KOPT-K1 (cell line): ENCODE results near the gene AGRP.

Experiments used
- H3K27ac ChIP-seq: fragments of 200-600 bp; sonication (generic); 2 replicates; pipeline ENCODE4 v1.5.1; 2016; ENCODE audit warnings: antibody characterized with exemption, mild to moderate bottlenecking, low read depth, low read length; ENCODE audit not compliant: poor library complexity, severe bottlenecking
- H3K36me3 ChIP-seq: fragments of 200-600 bp; sonication (generic); 2 replicates; pipeline ENCODE4 v1.5.1; 2017; ENCODE audit warnings: antibody characterized with exemption, mild to moderate bottlenecking, low read length, moderate library complexity; ENCODE audit not compliant: insufficient read depth
- H3K9me3 ChIP-seq: fragments of 200-600 bp; sonication (generic); 2 replicates; pipeline ENCODE4 v1.5.1; 2017; ENCODE audit warnings: antibody characterized with exemption, low read length, mild to moderate bottlenecking; ENCODE audit not compliant: insufficient read depth, poor library complexity, severe bottlenecking

The AGRP gene

DNA sequence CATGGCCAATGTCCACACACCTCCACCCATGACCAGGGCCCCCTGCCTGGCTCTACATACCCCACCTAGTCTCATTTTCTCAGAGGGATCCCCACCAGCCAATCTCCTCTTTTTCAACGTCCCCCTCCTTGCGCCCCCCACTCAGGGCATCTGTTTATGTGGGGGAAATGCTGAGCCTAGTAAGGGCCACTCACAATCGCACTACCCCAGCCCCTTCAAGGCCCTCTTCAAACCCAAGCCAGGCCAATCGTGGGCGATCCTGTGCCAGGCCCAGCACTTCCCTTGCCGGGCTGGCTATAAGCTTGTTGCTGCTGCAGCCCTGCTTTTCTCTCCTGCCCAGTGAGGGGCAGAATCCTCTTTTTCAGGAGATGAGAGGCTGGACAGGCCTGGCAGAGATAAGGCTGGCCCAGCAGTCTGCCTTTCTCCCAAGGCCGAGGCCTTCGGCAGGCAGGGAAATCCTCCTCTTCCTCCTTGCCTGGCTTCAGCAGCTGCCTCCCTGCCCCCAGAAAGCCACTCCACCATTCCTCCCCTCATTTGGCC, 36.3 kb downstream of the AGRP start:
- H3K27ac ChIP-seq = no peak overlapping the region
- H3K9me3 ChIP-seq = no peaks in the 10 kb centered on the region
- H3K36me3 ChIP-seq = peaks cover 29% of the 10 kb centered on the region; the same call in 1 of the 2 replicates

DNA sequence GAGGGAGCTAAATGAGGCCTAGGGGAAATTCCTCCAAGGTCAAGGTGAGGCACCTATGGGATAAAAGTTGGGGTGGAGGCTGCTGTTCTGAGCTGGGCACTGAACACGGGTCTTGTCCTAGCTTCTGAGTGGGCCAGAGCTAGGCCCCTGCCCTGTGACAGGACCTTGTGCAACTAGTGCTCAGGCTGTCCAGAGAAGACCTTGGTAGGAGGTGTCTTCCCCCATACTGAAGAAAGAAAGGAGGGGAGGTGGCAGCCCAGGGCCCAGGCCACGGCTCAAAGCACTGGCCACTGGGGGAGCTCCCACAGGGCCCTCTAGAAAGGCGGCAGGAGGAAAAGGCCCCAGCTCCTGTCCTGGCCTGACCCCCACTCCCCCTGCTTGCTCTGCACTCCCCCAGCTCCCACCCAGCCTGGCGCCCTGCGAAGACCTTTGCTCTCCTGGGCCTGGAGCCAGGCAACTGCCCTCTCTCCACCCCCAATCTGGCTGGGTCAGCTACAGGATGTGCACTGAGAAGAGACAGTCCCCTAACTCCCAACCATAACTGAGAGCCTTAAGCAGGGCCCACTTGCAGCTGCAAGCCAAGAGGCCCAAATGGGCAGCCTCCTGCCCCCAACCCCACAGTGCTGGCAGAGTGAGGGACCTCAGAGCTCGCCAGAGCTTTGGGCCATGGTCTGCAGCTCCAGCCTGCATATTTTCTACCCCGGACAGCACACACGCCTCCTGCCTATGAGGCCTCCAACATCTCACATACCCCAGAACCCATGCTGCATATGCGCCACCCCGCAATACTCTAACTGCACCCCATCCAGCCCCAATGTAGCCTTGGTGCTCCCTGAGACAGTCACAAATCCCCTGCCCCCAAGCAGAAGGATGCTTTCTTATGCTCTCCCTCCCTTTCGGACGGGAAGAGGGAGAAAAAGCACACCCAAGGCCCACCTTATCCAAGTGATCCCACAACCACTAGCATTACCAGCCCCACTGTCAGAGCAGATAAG, 37.1 kb downstream of the AGRP start:
- Histone ChIP-seq H3K9me3 (no peaks in the 10 kb centered on the region), H3K27ac (no peak overlapping the region), H3K36me3 (peaks cover 23% of the 10 kb centered on the region; the same call in 1 of the 2 replicates)

GRCh38 chr16:67445441-67445912, 37.9 kb downstream of the AGRP start:
- peaks cover 22% of the 10 kb centered on the region; the same call in 1 of the 2 replicates for H3K36me3 ChIP-seq
- no peaks in the 10 kb centered on the region for H3K9me3 ChIP-seq
- H3K27ac ChIP-seq = no peak overlapping the region

DNA sequence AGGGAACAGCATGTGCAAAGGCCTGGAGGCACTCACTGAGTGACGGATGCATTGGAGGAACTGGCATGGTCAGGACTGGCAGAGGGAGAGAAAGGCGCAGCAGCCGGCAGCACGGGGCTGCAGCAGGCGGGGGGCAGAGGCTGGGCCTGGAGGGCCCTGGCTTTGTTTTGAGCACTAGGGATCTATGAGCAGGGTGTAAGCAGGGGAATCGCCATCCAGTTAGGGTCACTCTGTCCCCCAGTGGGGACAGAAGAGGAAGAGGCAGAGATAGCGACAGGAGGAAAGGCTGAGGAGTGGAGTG, 38.3 kb downstream of the AGRP start:
- H3K27ac ChIP-seq = no peak overlapping the region
- peaks cover 20% of the 10 kb centered on the region; the same call in 1 of the 2 replicates for H3K36me3 ChIP-seq
- H3K9me3 ChIP-seq = no peaks in the 10 kb centered on the region

DNA sequence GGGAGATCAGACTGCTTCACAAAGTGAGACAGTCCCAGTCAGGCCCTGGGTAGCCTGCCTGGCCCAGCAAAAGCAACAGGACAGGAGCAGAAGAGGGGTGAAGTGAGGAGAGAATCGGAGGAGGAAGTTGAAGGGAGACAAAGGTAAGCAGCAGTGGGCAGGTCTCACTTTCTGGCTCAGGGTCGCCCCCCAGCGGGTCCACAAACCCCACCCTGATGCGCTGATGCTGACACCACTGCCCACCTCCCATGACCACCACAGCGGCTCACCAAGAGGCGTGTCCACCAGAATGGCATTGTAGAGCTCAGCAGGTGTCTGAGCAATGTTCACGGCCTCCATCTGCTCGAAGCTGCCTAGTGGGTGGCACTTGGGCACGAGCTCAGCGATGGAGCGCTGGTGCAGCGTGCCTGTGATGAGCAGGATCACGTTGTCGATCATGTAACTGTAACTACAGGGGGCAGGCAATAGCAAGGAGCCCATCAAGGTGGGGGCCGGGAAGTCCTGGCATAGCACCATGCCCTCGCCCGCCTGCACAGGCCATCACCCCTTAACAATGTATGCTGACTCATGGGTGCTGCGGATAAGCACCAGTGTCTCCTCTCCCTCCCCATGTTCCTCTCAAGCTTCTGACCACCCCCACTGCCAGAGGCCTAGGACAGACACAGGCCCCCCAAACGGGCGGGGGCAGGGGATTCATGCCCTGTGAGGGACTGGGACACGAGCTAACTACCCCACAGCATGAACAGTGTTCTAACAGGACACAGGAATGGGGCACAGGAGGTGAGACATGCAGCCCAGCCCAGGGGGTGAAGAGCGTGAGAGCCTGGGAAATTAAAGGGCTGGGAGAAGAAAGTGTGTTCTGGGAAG, 38.9 kb downstream of the AGRP start:
- Histone ChIP-seq H3K27ac (no peak overlapping the region), H3K9me3 (no peaks in the 10 kb centered on the region), H3K36me3 (peaks cover 14% of the 10 kb centered on the region; the same call in 1 of the 2 replicates)

DNA sequence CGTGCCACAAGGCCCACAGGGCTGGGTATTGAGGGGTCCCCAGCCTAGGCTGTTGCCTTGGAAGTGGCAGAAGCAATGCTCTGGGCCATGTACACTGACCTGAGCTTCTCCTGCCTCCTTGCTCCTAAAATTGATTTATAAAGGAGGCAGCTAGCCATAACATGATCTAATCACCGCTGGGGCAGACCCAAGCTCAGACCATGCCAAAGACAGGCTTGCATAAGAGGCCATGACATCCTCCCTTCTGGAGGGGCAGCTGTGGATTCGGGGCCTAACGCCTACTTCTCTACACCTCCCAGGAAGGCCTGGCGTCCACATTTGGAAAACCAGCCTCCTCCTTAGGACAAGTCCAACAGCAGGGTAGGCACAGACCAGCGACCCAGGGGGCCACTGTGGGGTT, 40.1 kb downstream of the AGRP start:
- Histone ChIP-seq H3K9me3 (no peaks in the 10 kb centered on the region), H3K27ac (no peak overlapping the region), H3K36me3 (peaks cover 21% of the 10 kb centered on the region; the same call in 1 of the 2 replicates)

DNA sequence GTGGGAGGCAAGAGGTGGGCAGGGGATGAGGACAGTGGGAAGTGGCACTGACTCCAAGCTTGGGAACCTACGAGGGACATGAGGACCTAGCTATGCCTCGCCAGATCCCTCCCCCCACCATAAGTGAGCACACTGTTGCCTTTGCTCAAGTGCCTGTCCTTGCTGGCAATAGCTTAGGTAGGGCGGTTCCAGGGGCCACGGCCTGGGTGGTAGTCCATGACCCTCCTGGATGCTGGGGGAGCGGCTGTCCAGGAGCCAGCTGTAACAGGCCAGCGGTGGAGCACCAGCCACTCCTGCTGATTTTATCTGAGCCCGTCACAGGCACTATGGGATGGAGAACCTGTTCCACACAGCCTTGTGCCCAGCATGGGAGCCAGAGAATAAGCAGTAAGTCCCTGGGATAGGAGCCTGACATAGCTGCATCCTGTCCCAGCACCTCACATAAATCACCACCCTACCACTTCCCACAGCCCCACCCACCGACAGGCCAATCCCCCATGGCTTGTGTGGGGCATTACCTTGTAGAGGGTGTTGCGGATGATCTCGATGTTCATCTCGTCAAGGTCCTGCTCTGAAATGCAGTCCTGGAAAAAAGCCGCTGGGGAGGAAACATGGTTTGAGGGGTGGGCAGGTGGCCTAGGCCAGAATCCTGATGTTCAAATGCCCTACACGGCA, 40.6 kb downstream of the AGRP start:
- Histone ChIP-seq H3K27ac (no peak overlapping the region), H3K9me3 (no peaks in the 10 kb centered on the region), H3K36me3 (peaks cover 26% of the 10 kb centered on the region; the same call in 1 of the 2 replicates)

DNA sequence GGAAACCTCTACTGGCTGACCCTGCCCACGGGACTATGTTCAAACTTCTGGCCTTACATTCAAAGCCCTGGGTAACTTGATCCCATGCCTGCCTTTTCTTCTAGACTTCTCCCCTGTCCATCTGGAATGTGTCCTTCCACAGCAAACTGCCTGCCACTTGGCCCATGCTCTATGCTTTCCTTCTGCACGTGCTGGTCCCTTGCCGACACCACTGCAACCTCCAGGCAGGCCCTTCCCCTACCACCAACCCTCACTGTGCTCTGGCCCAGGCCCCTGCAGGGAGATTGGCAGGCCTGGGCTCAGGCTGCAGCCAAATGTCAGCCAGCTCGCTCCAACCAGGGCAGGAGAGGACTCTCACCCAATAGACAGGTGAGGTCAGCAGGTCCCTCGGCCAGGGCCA, 41.4 kb downstream of the AGRP start:
- H3K36me3 ChIP-seq = peaks cover 33% of the 10 kb centered on the region; the same call in 1 of the 2 replicates
- no peak overlapping the region for H3K27ac ChIP-seq
- H3K9me3 ChIP-seq = no peaks in the 10 kb centered on the region

- Histone ChIP-seq H3K36me3 (peaks cover 33% of the 10 kb centered on the region; the same call in 1 of the 2 replicates), H3K9me3 (no peaks in the 10 kb centered on the region), H3K27ac (no peak overlapping the region)
These were observed 42.0 kb downstream of the AGRP start for GRCh38 chr16:67441271-67441753.

GRCh38 chr16:67438824-67439393, 44.4 kb downstream of the AGRP start:
- Histone ChIP-seq H3K9me3 (no peaks in the 10 kb centered on the region), H3K27ac (no peak overlapping the region), H3K36me3 (peaks cover 29% of the 10 kb centered on the region; the same call in 1 of the 2 replicates)

GRCh38 chr16:67438098-67438791, 45.1 kb downstream of the AGRP start:
- Histone ChIP-seq H3K27ac (no peak overlapping the region), H3K9me3 (no peaks in the 10 kb centered on the region), H3K36me3 (peaks cover 29% of the 10 kb centered on the region; the same call in 1 of the 2 replicates)

- H3K9me3 ChIP-seq = no peaks in the 10 kb centered on the region
- peaks cover 24% of the 10 kb centered on the region; the same call in 1 of the 2 replicates for H3K36me3 ChIP-seq
- H3K27ac ChIP-seq = no peak overlapping the region
These were observed 45.8 kb downstream of the AGRP start for GRCh38 chr16:67437513-67437912.

- Histone ChIP-seq H3K36me3 (peaks cover 23% of the 10 kb centered on the region; the same call in 1 of the 2 replicates), H3K9me3 (no peaks in the 10 kb centered on the region), H3K27ac (no peak overlapping the region)
These were observed 46.6 kb downstream of the AGRP start for GRCh38 chr16:67436640-67437193.
